Thyroid gland (tissue), 4 donors: Measurements from ENCODE around the gene RNF175.

Source experiments
- POLR2A ChIP-seq, 2 donors: fragments of 450-650 bp; IDR thresholded peaks; one replicate each; pipeline ENCODE4 v1.6.1; 2017; ENCODE audit warnings: antibody characterized with exemption in 2 of 2, mild to moderate bottlenecking in 2 of 2, moderate library complexity in 1 of 2
- TF ChIP-seq, protein P1 (sequence below), 6 experiments: fragments of 200-600 bp in 3 of 6; fragments of 450-650 bp in 3 of 6; sonication (generic) in 3 of 6; IDR thresholded peaks; one replicate each; pipeline ENCODE4 v1.5.1; 2016 to 2019; ENCODE audit warnings: antibody characterized with exemption in 6 of 6, mild to moderate bottlenecking in 2 of 6, inconsistent platforms in 1 of 6, moderate library complexity in 1 of 6

DNA sequence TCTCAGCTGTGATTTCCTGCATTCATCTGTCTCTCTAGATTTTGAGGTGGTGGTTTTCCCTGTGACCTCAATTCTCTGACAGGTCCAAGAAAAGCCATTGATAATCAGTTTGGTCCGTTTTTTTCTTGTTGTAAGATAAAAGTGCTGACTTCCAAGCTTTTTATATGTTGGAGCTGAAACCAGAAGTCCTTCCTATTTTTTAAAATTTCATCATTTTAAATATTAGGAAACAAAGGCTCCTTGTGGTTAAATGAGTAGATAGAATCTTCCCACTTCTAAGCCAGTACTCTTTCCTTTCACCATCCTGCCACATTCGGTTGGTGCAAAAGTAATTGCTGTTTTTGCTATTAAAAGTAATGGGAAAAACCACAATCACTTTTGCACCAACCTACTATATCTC, 18.3 kb downstream of the RNF175 start:
- TF ChIP-seq, protein P1, sequence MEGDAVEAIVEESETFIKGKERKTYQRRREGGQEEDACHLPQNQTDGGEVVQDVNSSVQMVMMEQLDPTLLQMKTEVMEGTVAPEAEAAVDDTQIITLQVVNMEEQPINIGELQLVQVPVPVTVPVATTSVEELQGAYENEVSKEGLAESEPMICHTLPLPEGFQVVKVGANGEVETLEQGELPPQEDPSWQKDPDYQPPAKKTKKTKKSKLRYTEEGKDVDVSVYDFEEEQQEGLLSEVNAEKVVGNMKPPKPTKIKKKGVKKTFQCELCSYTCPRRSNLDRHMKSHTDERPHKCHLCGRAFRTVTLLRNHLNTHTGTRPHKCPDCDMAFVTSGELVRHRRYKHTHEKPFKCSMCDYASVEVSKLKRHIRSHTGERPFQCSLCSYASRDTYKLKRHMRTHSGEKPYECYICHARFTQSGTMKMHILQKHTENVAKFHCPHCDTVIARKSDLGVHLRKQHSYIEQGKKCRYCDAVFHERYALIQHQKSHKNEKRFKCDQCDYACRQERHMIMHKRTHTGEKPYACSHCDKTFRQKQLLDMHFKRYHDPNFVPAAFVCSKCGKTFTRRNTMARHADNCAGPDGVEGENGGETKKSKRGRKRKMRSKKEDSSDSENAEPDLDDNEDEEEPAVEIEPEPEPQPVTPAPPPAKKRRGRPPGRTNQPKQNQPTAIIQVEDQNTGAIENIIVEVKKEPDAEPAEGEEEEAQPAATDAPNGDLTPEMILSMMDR (IDR thresholded peaks at IDR 0.05), result no peak
- TF ChIP-seq POLR2A (IDR thresholded peaks at IDR 0.05), result no peak
